ENCODE measurements around the gene MLLT10.
A peak's percentile ranks its signal among the peaks of the same experiment; 100 is the strongest.
"Not testable (repeated sequence)": the region's sequence is repeated elsewhere in the genome, so short reads cannot be mapped to it uniquely, and the experiment has no call there.

The MLLT10 gene

GRCh38 chr10:21707498-21707897, 173.5 kb downstream of the MLLT10 start:
- no peak for DNase-seq

GRCh38 chr10:21712975-21713374, 178.9 kb downstream of the MLLT10 start:
- no peak for DNase-seq

DNA sequence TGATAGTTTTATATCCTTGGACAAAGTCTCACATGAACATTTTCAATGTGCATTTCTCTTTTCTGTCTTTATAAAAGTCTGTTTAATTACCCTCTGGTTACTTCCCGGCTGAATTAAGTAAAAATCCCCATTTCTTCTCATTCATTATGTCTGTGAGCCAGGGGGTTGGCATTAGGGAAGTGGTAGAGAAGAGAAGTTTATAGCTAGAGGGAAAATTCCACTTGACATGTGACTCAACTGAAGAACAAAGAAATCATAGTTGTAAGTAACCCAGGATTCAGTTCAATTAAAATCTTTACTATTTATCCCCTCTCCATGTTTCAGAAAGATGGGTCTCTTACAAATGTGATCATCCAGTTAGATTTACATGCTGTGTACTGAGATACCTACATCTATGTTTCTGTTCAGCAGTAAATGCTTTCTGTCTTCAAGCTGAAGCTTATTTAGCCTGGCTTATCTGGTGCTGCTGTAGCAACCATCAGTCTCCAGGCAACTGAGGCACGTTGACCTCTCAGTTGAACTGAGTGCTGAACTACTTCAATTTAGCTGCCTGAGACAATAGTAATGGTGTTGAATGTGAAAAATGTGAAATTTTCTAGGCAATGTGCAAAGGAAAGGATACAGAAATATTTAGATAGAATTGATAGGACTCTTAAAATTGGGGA, 181.6 kb downstream of the MLLT10 start:
- DNase-seq: no peak

- not testable (repeated sequence) for DNase-seq
Observed at GRCh38 chr10:21717437-21718054, 183.5 kb downstream of the MLLT10 start.

GRCh38 chr10:21719502-21719901, 185.5 kb downstream of the MLLT10 start:
- DNase-seq: no peak

GRCh38 chr10:21720090-21720489, 186.1 kb downstream of the MLLT10 start:
- no peak for DNase-seq

GRCh38 chr10:21721000-21721665, 187.1 kb downstream of the MLLT10 start:
- no peak for DNase-seq

DNA sequence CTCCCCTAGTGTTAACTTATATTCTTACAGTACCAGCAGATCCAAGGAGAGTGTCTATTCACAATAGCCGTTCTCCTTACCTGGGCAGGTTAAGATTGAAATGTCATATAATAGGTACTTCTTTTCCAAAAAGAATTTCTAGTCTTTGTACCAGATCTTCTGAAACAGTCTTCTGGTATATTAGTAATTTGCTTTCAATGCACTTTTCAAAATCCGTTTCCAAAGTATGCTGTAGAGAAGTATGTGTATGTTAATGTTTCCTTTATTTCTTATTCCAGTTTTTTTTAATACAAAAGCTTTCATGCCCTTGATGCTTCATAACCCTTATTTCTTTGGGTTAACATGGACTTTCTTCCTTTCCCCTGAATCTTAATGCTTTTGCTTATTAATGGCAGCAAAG, 188.2 kb downstream of the MLLT10 start:
- no peak for DNase-seq

GRCh38 chr10:21724020-21724589, 190.1 kb downstream of the MLLT10 start:
- DNase-seq: no peak

- DNase-seq: peak; percentile 83
Observed at GRCh38 chr10:21724687-21725367, 190.8 kb downstream of the MLLT10 start.

- DNase-seq: no peak
Observed at GRCh38 chr10:21726601-21727225, 192.7 kb downstream of the MLLT10 start.

DNA sequence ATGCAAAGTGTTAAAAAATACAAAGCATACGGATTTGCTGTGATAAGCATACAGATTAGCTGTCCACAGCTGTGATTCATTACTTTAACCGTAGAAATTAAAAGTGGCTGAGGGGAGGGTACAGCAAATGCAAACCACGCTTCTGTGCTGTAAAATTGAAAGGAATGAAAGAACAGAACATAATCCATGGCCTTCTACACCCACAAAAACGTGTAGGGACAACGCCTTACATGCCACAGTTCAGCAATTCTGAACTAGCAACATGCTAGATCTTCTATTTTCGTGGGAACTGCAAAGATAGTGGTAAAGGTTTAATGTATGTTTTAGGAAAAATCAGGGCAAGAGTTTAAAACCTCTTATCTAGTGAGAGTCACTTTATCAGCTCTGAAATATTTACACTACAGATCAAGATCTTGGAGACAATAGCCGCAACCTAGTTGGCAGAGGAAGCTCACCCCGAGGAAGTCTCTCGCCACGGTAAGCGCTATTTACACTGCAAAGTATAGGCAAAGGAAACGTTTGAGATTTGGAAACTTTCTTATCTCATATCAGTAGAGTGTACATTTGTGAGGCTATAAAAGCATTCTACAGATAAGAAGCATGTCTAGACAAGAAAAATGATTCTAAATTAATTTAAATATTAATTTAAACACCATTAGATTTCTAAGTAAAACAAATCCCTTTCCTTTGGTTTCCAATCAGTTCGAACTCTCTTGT, 193.6 kb downstream of the MLLT10 start:
- DNase-seq: no peak

GRCh38 chr10:21728618-21729017, 194.6 kb downstream of the MLLT10 start:
- no peak for DNase-seq

DNA sequence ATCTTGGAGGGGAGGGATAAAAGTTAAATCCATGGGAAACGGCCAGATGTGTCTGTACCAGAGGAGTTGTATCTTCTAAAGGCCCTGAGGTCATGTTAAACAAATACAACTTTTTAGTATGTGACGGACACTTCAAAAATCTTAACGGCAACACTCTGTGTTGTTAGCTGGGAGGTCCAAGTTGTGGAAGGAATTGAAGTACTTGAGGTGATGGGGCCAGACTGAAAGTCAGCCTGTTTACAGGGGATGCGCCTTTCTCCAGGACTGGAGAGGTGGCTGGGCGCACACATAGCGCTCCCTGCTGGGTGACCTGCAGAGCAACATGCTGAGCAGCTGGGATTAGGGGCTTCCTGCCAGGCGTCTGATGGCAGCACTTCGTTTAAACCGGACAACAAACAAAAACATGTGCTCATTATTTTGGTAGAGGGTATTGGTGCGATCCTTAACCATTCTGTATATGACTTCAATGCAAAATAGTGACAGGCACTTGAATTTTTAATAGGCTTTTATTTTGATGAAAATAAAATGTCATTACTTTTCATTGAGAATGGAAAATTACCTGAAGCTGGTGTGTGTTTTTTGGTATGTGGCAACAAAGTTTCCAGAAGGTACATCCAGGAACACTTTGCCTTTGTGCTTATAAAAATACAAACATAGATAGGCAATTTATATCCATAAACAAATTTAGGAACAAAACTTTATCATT, 198.2 kb downstream of the MLLT10 start:
- DNase-seq: peak; percentile 20

GRCh38 chr10:21733710-21734109, 199.7 kb downstream of the MLLT10 start:
- no peak for DNase-seq

DNA sequence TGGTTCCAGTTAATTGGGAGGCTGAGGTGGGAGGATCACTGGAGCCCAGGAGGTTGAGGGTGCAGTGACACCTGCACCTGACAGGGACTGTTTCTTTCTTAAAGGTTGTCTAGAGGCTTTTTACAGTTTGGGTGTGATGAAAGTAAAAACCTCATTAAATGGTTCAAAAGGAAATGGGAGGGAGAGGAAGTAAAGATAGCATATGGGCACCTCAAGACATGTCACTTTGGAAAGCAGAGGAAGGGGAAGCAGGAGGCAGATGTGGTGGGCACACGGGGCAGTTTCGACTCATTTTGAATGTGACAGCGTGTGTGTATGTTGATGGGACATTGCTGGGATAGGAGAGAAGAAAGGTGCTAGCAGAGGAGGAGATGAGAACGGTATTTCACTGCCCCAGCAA, 203.1 kb downstream of the MLLT10 start:
- no peak for DNase-seq

DNA sequence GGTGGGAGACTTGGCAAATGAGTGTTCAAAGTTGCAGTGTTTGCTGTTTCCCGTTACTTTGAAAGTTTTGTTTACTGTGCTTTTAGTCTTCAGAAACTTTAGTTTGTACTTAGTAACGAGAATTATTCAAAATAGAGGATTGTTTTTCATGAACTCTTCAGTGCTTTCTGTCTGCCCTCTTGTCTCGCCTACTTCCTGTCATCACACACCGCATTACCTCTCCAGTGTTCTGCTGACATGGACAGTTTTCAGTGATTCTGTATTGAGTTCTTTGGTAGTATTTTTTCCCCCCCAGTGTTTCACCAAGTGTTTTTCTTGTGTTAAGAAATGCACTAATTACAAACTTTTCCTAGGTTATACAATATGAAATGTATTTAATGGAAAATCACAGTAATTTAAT, 207.0 kb downstream of the MLLT10 start:
- no peak for DNase-seq

GRCh38 chr10:21742740-21743412, 208.8 kb downstream of the MLLT10 start:
- no peak for DNase-seq

- no peak for DNase-seq
Observed at GRCh38 chr10:21744223-21744622, 210.2 kb downstream of the MLLT10 start.

- no peak for DNase-seq
Observed at GRCh38 chr10:21746118-21746517, 212.1 kb downstream of the MLLT10 start.

- no peak for DNase-seq
Observed at GRCh38 chr10:21747809-21748208, 213.8 kb downstream of the MLLT10 start.

Measured in NCI-H510A (cell line).